HEK293 (cell line): Measurements from ENCODE around the gene PARD3B.

ENCODE experiments used
- CTCF ChIA-PET: fragments of 350-600 bp; formaldehyde crosslinking; extraction: SDS; loops from one replicate; lab custom pipeline; 2021; ENCODE audit warnings: antibody characterized with exemption; lab: Yijun Ruan, JAX
- POLR2A ChIA-PET: fragments of 300-600 bp; formaldehyde crosslinking; extraction: SDS; loops from one replicate; lab custom pipeline; 2020; ENCODE audit warnings: antibody characterized with exemption, inconsistent platforms; lab: Yijun Ruan, JAX
- H3K27ac ChIP-seq: fragments of 200-500 bp; sonication (Bioruptor generic); 2 replicates; pipeline ENCODE4 v1.5.1; 2014; ENCODE audit warnings: low read depth, low read length, control low read depth, inconsistent platforms; ENCODE audit errors: extremely low read depth
- H3K36me3 ChIP-seq, 2 experiments: fragments of 200-500 bp in 1 of 2; sonication (Bioruptor generic) in 1 of 2; 1 replicate in 1 of 2; 2 replicates in 1 of 2; pipeline ENCODE4 v1.5.1; 2014 to 2017; ENCODE audit warnings: inconsistent platforms in 2 of 2, low read length in 2 of 2; ENCODE audit not compliant: control insufficient read depth in 2 of 2, insufficient read depth in 1 of 2
- H3K4me1 ChIP-seq: fragments of 200-500 bp; sonication (Bioruptor generic); 2 replicates; pipeline ENCODE4 v1.5.1; 2014; ENCODE audit warnings: mild to moderate bottlenecking, low read length, inconsistent platforms; ENCODE audit not compliant: control insufficient read depth, insufficient read depth
- H3K4me3 ChIP-seq: 2 replicates; pipeline ENCODE4 v1.5.1; 2011; ENCODE audit warnings: low read depth, mild to moderate bottlenecking, control low read depth, low read length, moderate library complexity
- H3K9me3 ChIP-seq: fragments of 200-500 bp; sonication (Bioruptor generic); 2 replicates; pipeline ENCODE4 v1.5.1; 2014; ENCODE audit warnings: low read depth, low read length, inconsistent platforms; ENCODE audit not compliant: control insufficient read depth, insufficient read depth
- PRDM1 ChIP-seq: fragments of 450-650 bp; formaldehyde crosslinking; IDR thresholded peaks from 2 replicates; pipeline ENCODE4; 2016; ENCODE audit warnings: missing biosample characterization, missing genetic modification characterization
- ZBTB11 ChIP-seq: fragments of 450-650 bp; formaldehyde crosslinking; conservative IDR thresholded peaks from 2 replicates; pipeline ENCODE4 v1.5.1; 2016; ENCODE audit warnings: low read depth, missing biosample characterization, missing genetic modification characterization
- ZNF221 ChIP-seq: fragments of 450-650 bp; formaldehyde crosslinking; IDR thresholded peaks from 2 replicates; pipeline ENCODE4 v1.5.1; 2017; ENCODE audit warnings: missing biosample characterization, missing genetic modification characterization, borderline replicate concordance
- ZNF239 ChIP-seq: fragments of 450-650 bp; formaldehyde crosslinking; IDR thresholded peaks from 2 replicates; pipeline ENCODE4 v1.5.1; 2016; ENCODE audit warnings: missing biosample characterization, missing genetic modification characterization
- ZNF266 ChIP-seq: fragments of 450-650 bp; formaldehyde crosslinking; IDR thresholded peaks from 2 replicates; pipeline ENCODE4 v1.5.1; 2016; ENCODE audit warnings: missing biosample characterization, missing genetic modification characterization, low read depth
- ZNF404 ChIP-seq: fragments of 450-650 bp; formaldehyde crosslinking; IDR thresholded peaks from 2 replicates; pipeline ENCODE4 v1.5.1; 2017; ENCODE audit warnings: missing biosample characterization, missing genetic modification characterization
- ZNF416 ChIP-seq: fragments of 450-650 bp; formaldehyde crosslinking; IDR thresholded peaks from 2 replicates; pipeline ENCODE4 v1.5.1; 2016; ENCODE audit warnings: missing biosample characterization, missing genetic modification characterization
- ZNF521 ChIP-seq: fragments of 450-650 bp; formaldehyde crosslinking; IDR thresholded peaks from 2 replicates; pipeline ENCODE4 v1.5.1; 2017; ENCODE audit warnings: missing biosample characterization, mild to moderate bottlenecking, missing genetic modification characterization
- ZNF596 ChIP-seq: fragments of 450-650 bp; IDR thresholded peaks from 2 replicates; pipeline ENCODE4 v1.5.0; 2018; ENCODE audit warnings: missing biosample characterization, mild to moderate bottlenecking, missing genetic modification characterization, moderate library complexity
- ZSCAN30 ChIP-seq: fragments of 450-650 bp; IDR thresholded peaks from 2 replicates; pipeline ENCODE4 v1.5.1; 2018; ENCODE audit warnings: missing biosample characterization, mild to moderate bottlenecking, missing genetic modification characterization, moderate library complexity
- TF ChIP-seq, protein P1 (sequence below): fragments of 450-650 bp; formaldehyde crosslinking; IDR thresholded peaks from 2 replicates; pipeline ENCODE4 v1.5.1; 2016; ENCODE audit warnings: missing biosample characterization, missing genetic modification characterization, borderline replicate concordance
- TF ChIP-seq, protein P2 (sequence below): fragments of 450-650 bp; formaldehyde crosslinking; IDR thresholded peaks from 2 replicates; pipeline ENCODE4 v1.5.1; 2016; ENCODE audit warnings: missing biosample characterization, missing genetic modification characterization

The PARD3B gene

GRCh38 chr2:204529795-204530463 lies 15.3 kb upstream of the PARD3B start:
- Histone ChIP-seq H3K36me3 (no peaks in the 10 kb centered on the region), H3K9me3 (no peaks in the 10 kb centered on the region), H3K27ac (no peak overlapping the region), H3K4me3 (no peak overlapping the region), H3K4me1 (peaks cover 5% of the 10 kb centered on the region)
- no peak for TF ChIP-seq ZSCAN30 (tag by site-specific recombination)
- CTCF ChIA-PET: no interaction called here
- POLR2A ChIA-PET: no interaction called here

- Histone ChIP-seq H3K4me1 (peaks cover 5% of the 10 kb centered on the region), H3K27ac (no peak overlapping the region), H3K36me3 (no peaks in the 10 kb centered on the region), H3K9me3 (no peaks in the 10 kb centered on the region), H3K4me3 (no peak overlapping the region)
- CTCF ChIA-PET: interaction anchor here (0.7 kb wide), 2 partner anchors 11 to 12 kb away, joined by 3 read pairs; no protein-coding TSS in a partner anchor
- POLR2A ChIA-PET: no interaction called here
- TF ChIP-seq ZNF221 (tag by site-specific recombination) (no peak), ZNF266 (tag by site-specific recombination) (no peak), ZBTB11 (tag by site-specific recombination) (no peak), PRDM1 (tag by site-specific recombination) (no peak), ZNF404 (tag by site-specific recombination) (no peak), ZNF239 (tag by site-specific recombination) (no peak), ZNF596 (tag by site-specific recombination) (no peak), ZNF416 (tag by site-specific recombination) (no peak), ZNF521 (tag by site-specific recombination) (no peak)
- TF ChIP-seq, protein P1, sequence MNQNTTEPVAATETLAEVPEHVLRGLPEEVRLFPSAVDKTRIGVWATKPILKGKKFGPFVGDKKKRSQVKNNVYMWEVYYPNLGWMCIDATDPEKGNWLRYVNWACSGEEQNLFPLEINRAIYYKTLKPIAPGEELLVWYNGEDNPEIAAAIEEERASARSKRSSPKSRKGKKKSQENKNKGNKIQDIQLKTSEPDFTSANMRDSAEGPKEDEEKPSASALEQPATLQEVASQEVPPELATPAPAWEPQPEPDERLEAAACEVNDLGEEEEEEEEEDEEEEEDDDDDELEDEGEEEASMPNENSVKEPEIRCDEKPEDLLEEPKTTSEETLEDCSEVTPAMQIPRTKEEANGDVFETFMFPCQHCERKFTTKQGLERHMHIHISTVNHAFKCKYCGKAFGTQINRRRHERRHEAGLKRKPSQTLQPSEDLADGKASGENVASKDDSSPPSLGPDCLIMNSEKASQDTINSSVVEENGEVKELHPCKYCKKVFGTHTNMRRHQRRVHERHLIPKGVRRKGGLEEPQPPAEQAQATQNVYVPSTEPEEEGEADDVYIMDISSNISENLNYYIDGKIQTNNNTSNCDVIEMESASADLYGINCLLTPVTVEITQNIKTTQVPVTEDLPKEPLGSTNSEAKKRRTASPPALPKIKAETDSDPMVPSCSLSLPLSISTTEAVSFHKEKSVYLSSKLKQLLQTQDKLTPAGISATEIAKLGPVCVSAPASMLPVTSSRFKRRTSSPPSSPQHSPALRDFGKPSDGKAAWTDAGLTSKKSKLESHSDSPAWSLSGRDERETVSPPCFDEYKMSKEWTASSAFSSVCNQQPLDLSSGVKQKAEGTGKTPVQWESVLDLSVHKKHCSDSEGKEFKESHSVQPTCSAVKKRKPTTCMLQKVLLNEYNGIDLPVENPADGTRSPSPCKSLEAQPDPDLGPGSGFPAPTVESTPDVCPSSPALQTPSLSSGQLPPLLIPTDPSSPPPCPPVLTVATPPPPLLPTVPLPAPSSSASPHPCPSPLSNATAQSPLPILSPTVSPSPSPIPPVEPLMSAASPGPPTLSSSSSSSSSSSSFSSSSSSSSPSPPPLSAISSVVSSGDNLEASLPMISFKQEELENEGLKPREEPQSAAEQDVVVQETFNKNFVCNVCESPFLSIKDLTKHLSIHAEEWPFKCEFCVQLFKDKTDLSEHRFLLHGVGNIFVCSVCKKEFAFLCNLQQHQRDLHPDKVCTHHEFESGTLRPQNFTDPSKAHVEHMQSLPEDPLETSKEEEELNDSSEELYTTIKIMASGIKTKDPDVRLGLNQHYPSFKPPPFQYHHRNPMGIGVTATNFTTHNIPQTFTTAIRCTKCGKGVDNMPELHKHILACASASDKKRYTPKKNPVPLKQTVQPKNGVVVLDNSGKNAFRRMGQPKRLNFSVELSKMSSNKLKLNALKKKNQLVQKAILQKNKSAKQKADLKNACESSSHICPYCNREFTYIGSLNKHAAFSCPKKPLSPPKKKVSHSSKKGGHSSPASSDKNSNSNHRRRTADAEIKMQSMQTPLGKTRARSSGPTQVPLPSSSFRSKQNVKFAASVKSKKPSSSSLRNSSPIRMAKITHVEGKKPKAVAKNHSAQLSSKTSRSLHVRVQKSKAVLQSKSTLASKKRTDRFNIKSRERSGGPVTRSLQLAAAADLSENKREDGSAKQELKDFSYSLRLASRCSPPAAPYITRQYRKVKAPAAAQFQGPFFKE: no peak
- TF ChIP-seq, protein P2, sequence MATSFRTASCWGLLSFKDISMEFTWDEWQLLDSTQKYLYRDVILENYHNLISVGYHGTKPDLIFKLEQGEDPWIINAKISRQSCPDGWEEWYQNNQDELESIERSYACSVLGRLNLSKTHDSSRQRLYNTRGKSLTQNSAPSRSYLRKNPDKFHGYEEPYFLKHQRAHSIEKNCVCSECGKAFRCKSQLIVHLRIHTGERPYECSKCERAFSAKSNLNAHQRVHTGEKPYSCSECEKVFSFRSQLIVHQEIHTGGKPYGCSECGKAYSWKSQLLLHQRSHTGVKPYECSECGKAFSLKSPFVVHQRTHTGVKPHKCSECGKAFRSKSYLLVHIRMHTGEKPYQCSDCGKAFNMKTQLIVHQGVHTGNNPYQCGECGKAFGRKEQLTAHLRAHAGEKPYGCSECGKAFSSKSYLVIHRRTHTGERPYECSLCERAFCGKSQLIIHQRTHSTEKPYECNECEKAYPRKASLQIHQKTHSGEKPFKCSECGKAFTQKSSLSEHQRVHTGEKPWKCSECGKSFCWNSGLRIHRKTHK (tag by site-specific recombination): no peak
Measured at GRCh38 chr2:204530464-204530805, 14.8 kb upstream of the PARD3B start.
